SK-N-SH treated with all-trans-retinoic acid at 6 μM for 48 hours (cell line): Measurements from ENCODE around the gene APBB1.

ENCODE experiments used
- ATAC-seq: fragments of 200-7000 bp; cut with Tn5 transposase; 3 replicates; pipeline ENCODE4 v1.9.1; 2020; ENCODE audit warnings: mild to moderate bottlenecking, moderate library complexity
- ARNTL ChIP-seq: fragments of 450-650 bp; formaldehyde crosslinking; IDR thresholded peaks from 2 replicates; pipeline ENCODE4 v1.5.0; 2020; ENCODE audit warnings: low read depth, mild to moderate bottlenecking, moderate library complexity, borderline replicate concordance
- BACH2 ChIP-seq: fragments of 250-450 bp; sonication (Bioruptor Pico); IDR thresholded peaks from 2 replicates; pipeline ENCODE4 v1.9.0; 2021; ENCODE audit warnings: mild to moderate bottlenecking, borderline replicate concordance
- CSDC2 ChIP-seq: fragments of 250-450 bp; sonication (Bioruptor Pico); IDR thresholded peaks from 2 replicates; pipeline ENCODE4 v1.5.0; 2020; ENCODE audit warnings: mild to moderate bottlenecking, moderate library complexity
- CSRNP3 ChIP-seq: fragments of 250-450 bp; sonication (Bioruptor Pico); IDR thresholded peaks from 2 replicates; pipeline ENCODE4 v1.5.1; 2021; ENCODE audit warnings: mild to moderate bottlenecking, moderate library complexity
- ESRRG ChIP-seq: fragments of 250-450 bp; sonication (Bioruptor Pico); IDR thresholded peaks from 2 replicates; pipeline ENCODE4 v1.6.1; 2021; ENCODE audit warnings: mild to moderate bottlenecking
- GLIS3 ChIP-seq: fragments of 250-450 bp; sonication (Bioruptor Pico); IDR thresholded peaks from 2 replicates; pipeline ENCODE4 v1.5.0; 2020; ENCODE audit warnings: mild to moderate bottlenecking, moderate library complexity
- ISL1 ChIP-seq: fragments of 250-450 bp; sonication (Bioruptor Pico); IDR thresholded peaks from 2 replicates; pipeline ENCODE4 v2.1.2; 2022; ENCODE audit warnings: mild to moderate bottlenecking, moderate library complexity
- OSR1 ChIP-seq: fragments of 250-450 bp; sonication (Bioruptor Pico); IDR thresholded peaks from 2 replicates; pipeline ENCODE4 v1.8.0; 2022; ENCODE audit warnings: moderate library complexity, mild to moderate bottlenecking, inconsistent platforms
- PATZ1 ChIP-seq: fragments of 250-450 bp; sonication (Bioruptor Pico); IDR thresholded peaks from 2 replicates; pipeline ENCODE4 v1.8.0; 2020; ENCODE audit warnings: mild to moderate bottlenecking, moderate library complexity, borderline replicate concordance
- POU6F1 ChIP-seq: fragments of 250-450 bp; sonication (Bioruptor Pico); IDR thresholded peaks from 2 replicates; pipeline ENCODE4 v1.8.0; 2021; ENCODE audit warnings: low read depth, mild to moderate bottlenecking, moderate library complexity, borderline replicate concordance
- PPARA ChIP-seq: fragments of 250-450 bp; sonication (Bioruptor Pico); IDR thresholded peaks from 2 replicates; pipeline ENCODE4 v1.5.0; 2020; ENCODE audit warnings: mild to moderate bottlenecking, borderline replicate concordance
- RARB ChIP-seq: fragments of 250-450 bp; sonication (Bioruptor Pico); IDR thresholded peaks from 2 replicates; pipeline ENCODE4 v1.8.0; 2021; ENCODE audit warnings: mild to moderate bottlenecking, moderate library complexity
- SNAI2 ChIP-seq: fragments of 250-450 bp; sonication (Bioruptor Pico); IDR thresholded peaks from 2 replicates; pipeline ENCODE4 v1.5.0; 2020; ENCODE audit warnings: mild to moderate bottlenecking, moderate library complexity
- TCF4 ChIP-seq: fragments of 250-450 bp; sonication (Bioruptor Pico); IDR thresholded peaks from 2 replicates; pipeline ENCODE4 v1.8.0; 2021; ENCODE audit warnings: mild to moderate bottlenecking, moderate library complexity, borderline replicate concordance
- TOX ChIP-seq: fragments of 250-450 bp; sonication (Bioruptor Pico); IDR thresholded peaks from 2 replicates; pipeline ENCODE4 v1.8.0; 2021; ENCODE audit warnings: mild to moderate bottlenecking, moderate library complexity, borderline replicate concordance
- TSHZ2 ChIP-seq: fragments of 250-450 bp; sonication (Bioruptor Pico); IDR thresholded peaks from 2 replicates; pipeline ENCODE4 v1.5.0; 2020; ENCODE audit warnings: mild to moderate bottlenecking, moderate library complexity
- ZC3H10 ChIP-seq: fragments of 250-450 bp; sonication (Bioruptor Pico); IDR thresholded peaks from 2 replicates; pipeline ENCODE4 v1.5.1; 2021; ENCODE audit warnings: mild to moderate bottlenecking, moderate library complexity
- ZFP3 ChIP-seq: fragments of 250-450 bp; sonication (Bioruptor Pico); IDR thresholded peaks from 2 replicates; pipeline ENCODE4 v1.5.0; 2020; ENCODE audit warnings: mild to moderate bottlenecking, moderate library complexity
- ZFP30 ChIP-seq: fragments of 450-650 bp; formaldehyde crosslinking; IDR thresholded peaks from 2 replicates; pipeline ENCODE4 v1.5.0; 2022; ENCODE audit warnings: mild to moderate bottlenecking, moderate library complexity
- ZNF70 ChIP-seq: fragments of 450-650 bp; formaldehyde crosslinking; IDR thresholded peaks from 2 replicates; pipeline ENCODE4 v1.5.0; 2020; ENCODE audit warnings: mild to moderate bottlenecking, moderate library complexity

The APBB1 gene

GRCh38 chr11:6357222-6357621 is 61.7 kb downstream of the APBB1 start (continued):
- TF ChIP-seq PATZ1 (CRISPR knock-in tag): no peak
- no peak for TF ChIP-seq RARB

GRCh38 chr11:6356503-6357055 is 62.3 kb downstream of the APBB1 start:
- TF ChIP-seq GLIS3 (CRISPR knock-in tag) (no peak), ZC3H10 (CRISPR knock-in tag) (no peak), RARB (no peak), ARNTL (CRISPR knock-in tag) (no peak), ZFP30 (CRISPR knock-in tag) (no peak), TCF4 (CRISPR knock-in tag) (no peak), OSR1 (CRISPR knock-in tag) (no peak), ZNF70 (CRISPR knock-in tag) (no peak), CSDC2 (CRISPR knock-in tag) (no peak), ISL1 (CRISPR knock-in tag) (no peak), ZFP3 (CRISPR knock-in tag) (no peak), BACH2 (CRISPR knock-in tag) (no peak), TOX (no peak), POU6F1 (CRISPR knock-in tag) (no peak), ESRRG (no peak), CSRNP3 (CRISPR knock-in tag) (no peak), SNAI2 (CRISPR knock-in tag) (no peak)
- no peak for ATAC-seq

GRCh38 chr11:6354651-6355485 is 64.0 kb downstream of the APBB1 start:
- ATAC-seq: no peak
- no peak for TF ChIP-seq POU6F1 (CRISPR knock-in tag)
- TF ChIP-seq ARNTL (CRISPR knock-in tag): no peak
- TF ChIP-seq CSRNP3 (CRISPR knock-in tag): no peak
- TF ChIP-seq ISL1 (CRISPR knock-in tag): no peak
- no peak for TF ChIP-seq ZFP30 (CRISPR knock-in tag)
- TF ChIP-seq TOX: no peak
- no peak for TF ChIP-seq BACH2 (CRISPR knock-in tag)
- TF ChIP-seq TSHZ2 (CRISPR knock-in tag): no peak
- no peak for TF ChIP-seq ZNF70 (CRISPR knock-in tag)
- no peak for TF ChIP-seq SNAI2 (CRISPR knock-in tag)
- TF ChIP-seq ZFP3 (CRISPR knock-in tag): no peak
- no peak for TF ChIP-seq GLIS3 (CRISPR knock-in tag)
- no peak for TF ChIP-seq TCF4 (CRISPR knock-in tag)
- TF ChIP-seq PATZ1 (CRISPR knock-in tag): no peak
- no peak for TF ChIP-seq ESRRG
- no peak for TF ChIP-seq PPARA (CRISPR knock-in tag)
- no peak for TF ChIP-seq CSDC2 (CRISPR knock-in tag)
